ENCODE data around the gene HIP1R.

DNA sequence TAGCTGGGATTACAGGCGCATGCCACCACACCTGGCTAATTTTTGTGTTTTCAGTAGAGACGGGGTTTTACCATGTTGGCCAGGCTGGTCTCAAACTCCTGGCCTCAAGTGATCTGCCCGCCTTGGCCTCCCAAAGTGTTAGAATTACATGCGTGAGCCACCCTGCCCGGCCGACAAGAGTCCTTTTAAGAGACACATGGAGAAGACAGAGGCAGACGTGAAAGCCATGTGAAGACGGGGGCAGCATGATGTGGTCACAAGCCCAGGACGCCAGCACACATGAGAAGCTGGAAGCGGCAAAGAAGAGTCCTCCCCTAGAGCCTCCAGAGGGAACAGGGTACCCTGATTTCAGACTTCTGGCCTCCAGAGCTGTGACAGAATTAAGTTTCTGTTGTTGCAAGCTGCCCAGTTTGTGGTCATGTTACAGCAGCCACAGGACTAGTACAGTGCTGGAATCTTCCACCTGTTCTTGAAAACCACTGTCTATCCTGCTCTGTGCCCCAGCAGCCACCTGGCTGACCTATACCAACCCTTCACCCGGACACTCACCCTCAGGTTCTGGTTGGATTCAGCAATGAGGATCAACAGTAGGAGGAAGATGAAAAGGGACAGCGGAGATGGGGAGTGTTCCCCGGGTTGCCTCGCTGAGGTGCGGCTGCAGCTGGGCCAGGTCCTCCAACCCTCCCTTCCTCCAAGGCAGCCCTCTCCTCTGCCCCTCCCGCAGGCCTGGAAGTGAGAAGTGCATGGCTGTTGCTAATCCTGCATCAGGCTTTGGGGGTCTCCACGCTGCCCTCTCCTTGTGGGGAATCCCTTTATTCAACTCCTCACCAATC, 43.7 kb downstream of the HIP1R start:
- no peak for TF ChIP-seq LEF1 (IDR thresholded peaks at IDR 0.05; ENCODE audit: borderline replicate concordance)
- TF ChIP-seq SP1 (IDR thresholded peaks at IDR 0.05) = no peak
- no peak for TF ChIP-seq TARDBP (IDR thresholded peaks at IDR 0.05)
- no peak for TF ChIP-seq NFRKB (IDR thresholded peaks at IDR 0.05)
- TF ChIP-seq SUZ12 (IDR thresholded peaks at IDR 0.05) = no peak
- TF ChIP-seq, protein P1, sequence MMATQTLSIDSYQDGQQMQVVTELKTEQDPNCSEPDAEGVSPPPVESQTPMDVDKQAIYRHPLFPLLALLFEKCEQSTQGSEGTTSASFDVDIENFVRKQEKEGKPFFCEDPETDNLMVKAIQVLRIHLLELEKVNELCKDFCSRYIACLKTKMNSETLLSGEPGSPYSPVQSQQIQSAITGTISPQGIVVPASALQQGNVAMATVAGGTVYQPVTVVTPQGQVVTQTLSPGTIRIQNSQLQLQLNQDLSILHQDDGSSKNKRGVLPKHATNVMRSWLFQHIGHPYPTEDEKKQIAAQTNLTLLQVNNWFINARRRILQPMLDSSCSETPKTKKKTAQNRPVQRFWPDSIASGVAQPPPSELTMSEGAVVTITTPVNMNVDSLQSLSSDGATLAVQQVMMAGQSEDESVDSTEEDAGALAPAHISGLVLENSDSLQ (IDR thresholded peaks at IDR 0.05) = no peak
- no peak for TF ChIP-seq FOXK2 (IDR thresholded peaks at IDR 0.05)
